Esophagus (tissue), 2 donors: Measurements from ENCODE around the gene OXSR1. TPM values are rescaled to one million over a fixed set of nuclear protein-coding genes. Genes with fewer than 3 reads are reported as not detected.

Experiments
- H3K27ac ChIP-seq, 2 donors: one replicate each; pipeline ENCODE4 v1.5.1; 2013; ENCODE audit warnings: low read depth in 2 of 2, mild to moderate bottlenecking in 2 of 2, inconsistent platforms in 1 of 2, low read length in 1 of 2, moderate library complexity in 1 of 2
- H3K27me3 ChIP-seq, 2 donors: one replicate each; pipeline ENCODE4 v1.6.1; 2013; ENCODE audit warnings: low read length in 2 of 2, control low read depth in 1 of 2, mild to moderate bottlenecking in 1 of 2; ENCODE audit not compliant: insufficient read depth in 2 of 2, control insufficient read depth in 1 of 2
- H3K36me3 ChIP-seq, 2 donors: one replicate each; pipeline ENCODE4 v1.6.1; 2013; ENCODE audit warnings: low read length in 1 of 2; ENCODE audit not compliant: control insufficient read depth in 2 of 2, insufficient read depth in 2 of 2
- H3K4me1 ChIP-seq, 2 donors: one replicate each; pipeline ENCODE4 v1.6.1; 2013; ENCODE audit warnings: low read length in 1 of 2; ENCODE audit not compliant: control insufficient read depth in 2 of 2, insufficient read depth in 2 of 2
- H3K4me3 ChIP-seq, 2 donors: one replicate each; pipeline ENCODE4 v1.5.1; 2013; ENCODE audit warnings: low read length in 2 of 2, mild to moderate bottlenecking in 2 of 2, low read depth in 1 of 2, moderate library complexity in 1 of 2
- H3K9me3 ChIP-seq, 2 donors: one replicate each; pipeline ENCODE4 v1.6.1; 2013; ENCODE audit warnings: mild to moderate bottlenecking in 2 of 2, low read depth in 1 of 2, low read length in 1 of 2, moderate library complexity in 1 of 2; ENCODE audit not compliant: control insufficient read depth in 2 of 2, insufficient read depth in 1 of 2
- WGBS, 2 donors: extraction: QIAGEN DNeasy Blood & Tissue Kit; methylation state at CpG; one replicate each; pipeline ENCODE4 v1.1.7; 2013; 5-methylcytosine and 5-hydroxymethylcytosine counted together
- polyA plus RNA-seq, 2 donors: library from polyadenylated mRNA; stranded (reverse); fragments of 200-250 nt; gene quantifications; one replicate each; pipeline ENCODE4 v1.2.3, GENCODE V29; 2013
- donor health status: healthy with polysubstance abuse.
- donor health status: Bipolar disorder and iron deficiency.

OXSR1 gene
- polyA plus RNA-seq, 2 donors = 21.7 to 27.5 TPM

DNA sequence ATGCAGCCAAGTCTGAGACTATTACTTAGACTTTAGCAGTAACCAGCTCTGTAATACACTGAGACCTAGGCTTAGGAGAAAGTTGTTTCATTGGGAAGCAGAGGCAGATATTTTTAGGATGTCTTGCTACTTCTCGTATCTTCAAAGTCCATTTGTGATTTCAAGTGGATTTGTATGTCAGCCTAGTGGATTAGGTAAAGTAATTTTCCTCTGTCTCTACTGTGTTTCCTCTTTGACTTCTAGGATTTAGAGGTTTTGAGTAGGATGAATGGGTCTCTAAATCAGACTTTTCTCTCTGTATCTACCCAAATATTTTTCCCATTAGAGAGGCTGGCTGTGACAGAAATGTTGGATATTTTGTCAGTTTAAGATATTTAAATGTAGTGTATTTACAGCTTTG lies 46.8 kb downstream of the OXSR1 start:
- Histone ChIP-seq H3K27me3 (no peaks in the 10 kb centered on the region), H3K9me3 (no peaks in the 10 kb centered on the region), H3K36me3 (peaks cover 0 to 6% of the 10 kb centered on the region in 2 donors), H3K4me3 (no peak overlapping the region), H3K4me1 (peaks cover 0 to 2% of the 10 kb centered on the region in 2 donors), H3K27ac (no peak overlapping the region)
- WGBS, 2 donors = 81 to 96% methylated on average over 1 of the region's 1 CpG

DNA sequence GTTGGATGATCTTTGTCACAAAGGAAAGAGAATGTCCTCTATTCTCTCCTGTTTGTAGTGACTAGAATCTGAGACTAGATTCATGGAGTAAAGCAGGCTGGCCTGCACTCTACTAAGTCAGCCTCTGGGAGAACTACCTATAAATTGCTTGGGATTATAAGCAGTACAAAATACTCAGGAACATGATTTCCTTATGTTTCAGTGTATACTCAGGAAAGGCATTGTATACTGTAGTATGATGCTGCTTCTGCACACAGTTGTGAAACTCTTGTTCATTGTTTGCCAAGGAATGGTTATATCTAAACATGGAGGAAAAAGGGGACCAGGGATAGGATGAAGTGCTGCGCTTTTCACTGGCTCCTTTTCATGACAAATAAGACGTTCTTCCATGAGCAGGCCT lies 49.2 kb downstream of the OXSR1 start:
- Histone ChIP-seq H3K27ac (no peak overlapping the region), H3K27me3 (no peaks in the 10 kb centered on the region), H3K36me3 (peaks cover 0 to 3% of the 10 kb centered on the region in 2 donors), H3K4me1 (peaks cover 0 to 2% of the 10 kb centered on the region in 2 donors), H3K9me3 (no peaks in the 10 kb centered on the region), H3K4me3 (no peak overlapping the region)
- WGBS, 2 donors = 98 to 100% methylated on average over 2 of the region's 2 CpGs

DNA sequence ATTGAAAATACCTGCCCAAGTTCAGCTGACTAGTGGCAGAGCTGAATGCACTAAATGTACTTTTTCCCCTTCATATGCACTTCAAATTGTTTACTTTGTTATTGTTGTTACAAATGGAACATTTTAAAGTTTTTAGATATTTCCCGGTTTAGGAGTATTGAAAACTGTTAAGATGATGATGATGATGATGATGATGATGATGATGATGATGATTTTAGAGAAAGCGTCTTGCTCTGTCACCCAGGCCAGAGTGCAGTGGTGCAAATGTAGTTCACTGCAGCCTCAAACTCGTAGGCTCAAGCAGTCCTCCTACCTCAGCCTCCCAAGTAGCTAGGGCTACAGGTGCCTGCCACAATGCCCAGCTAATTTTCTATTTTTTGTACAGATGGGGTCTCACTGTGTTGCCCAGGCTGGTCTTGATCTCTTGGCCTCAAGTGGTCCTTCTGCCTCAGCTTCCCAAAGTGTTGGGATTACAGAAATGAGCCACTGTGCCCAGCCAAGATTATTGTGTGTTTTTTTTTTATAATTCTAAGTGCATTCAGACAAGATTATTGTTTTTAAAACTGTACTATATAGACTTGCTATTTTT lies 54.4 kb downstream of the OXSR1 start:
- Histone ChIP-seq H3K27me3 (no peaks in the 10 kb centered on the region), H3K9me3 (no peaks in the 10 kb centered on the region), H3K36me3 (peaks cover 4 to 7% of the 10 kb centered on the region in 2 donors), H3K4me3 (no peak overlapping the region), H3K4me1 (no peaks in the 10 kb centered on the region), H3K27ac (no peak overlapping the region)
- WGBS, 2 donors = 96 to 97% methylated on average over 3 of the region's 3 CpGs

DNA sequence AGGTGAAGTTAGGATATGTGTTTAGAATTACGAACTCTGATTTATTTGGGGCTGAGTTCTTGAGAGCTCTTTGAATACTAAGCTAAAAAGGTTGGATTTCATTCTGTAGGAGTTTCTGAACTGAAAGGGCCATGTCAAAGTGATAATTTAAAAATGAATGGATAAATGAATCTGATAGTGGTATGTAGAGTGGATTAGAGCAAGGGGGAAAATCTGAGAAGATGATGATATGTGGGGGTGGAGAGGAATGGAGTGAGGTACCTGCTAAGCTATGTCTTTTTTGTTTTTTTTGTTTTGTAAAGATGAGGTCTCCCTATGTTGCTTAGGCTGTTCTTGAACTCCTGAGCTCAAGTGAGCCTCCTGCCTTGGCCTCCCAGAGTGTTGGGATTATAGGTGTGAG lies 55.7 kb downstream of the OXSR1 start:
- 96 to 99% methylated on average over 1 of the region's 1 CpG for WGBS, 2 donors
- no peak overlapping the region for H3K4me3 ChIP-seq
- H3K27me3 ChIP-seq = no peaks in the 10 kb centered on the region
- H3K36me3 ChIP-seq = peaks cover 4 to 7% of the 10 kb centered on the region in 2 donors
- H3K4me1 ChIP-seq = no peaks in the 10 kb centered on the region
- H3K27ac ChIP-seq = no peak overlapping the region
- no peaks in the 10 kb centered on the region for H3K9me3 ChIP-seq

DNA sequence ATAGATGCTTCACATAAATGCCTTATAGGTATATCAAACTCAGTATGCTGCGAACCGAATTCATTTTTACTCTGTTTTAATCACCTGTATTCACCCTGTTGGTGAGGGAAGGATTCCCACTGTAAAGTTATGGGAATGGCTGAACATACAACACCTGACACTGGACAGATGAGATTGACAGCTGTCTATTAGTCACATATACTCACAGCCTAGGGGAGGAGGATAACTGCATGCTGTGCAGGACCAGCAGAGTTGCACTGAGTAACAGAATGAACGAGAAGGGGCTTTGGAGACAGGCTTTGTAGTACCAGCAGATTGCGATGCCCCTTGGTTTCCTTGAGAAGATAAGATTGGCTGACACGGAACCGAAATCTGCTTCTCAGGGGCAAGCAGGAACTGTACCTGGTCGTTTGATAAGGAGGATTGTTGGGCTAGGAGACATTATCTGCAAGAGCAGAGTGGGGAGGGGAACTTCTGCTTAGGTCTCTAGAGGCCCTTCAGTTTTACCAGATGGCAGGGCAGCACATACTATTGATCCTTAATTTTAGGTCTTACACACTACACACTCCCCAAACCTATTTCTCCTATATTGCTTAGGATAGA lies 56.8 kb downstream of the OXSR1 start:
- no peak overlapping the region for H3K4me3 ChIP-seq
- H3K4me1 ChIP-seq = no peaks in the 10 kb centered on the region
- peaks cover 4 to 5% of the 10 kb centered on the region in 2 donors for H3K36me3 ChIP-seq
- H3K9me3 ChIP-seq = no peaks in the 10 kb centered on the region
- H3K27me3 ChIP-seq = no peaks in the 10 kb centered on the region
- 85 to 86% methylated on average over 7 of the region's 7 CpGs for WGBS, 2 donors
- H3K27ac ChIP-seq = no peak overlapping the region

DNA sequence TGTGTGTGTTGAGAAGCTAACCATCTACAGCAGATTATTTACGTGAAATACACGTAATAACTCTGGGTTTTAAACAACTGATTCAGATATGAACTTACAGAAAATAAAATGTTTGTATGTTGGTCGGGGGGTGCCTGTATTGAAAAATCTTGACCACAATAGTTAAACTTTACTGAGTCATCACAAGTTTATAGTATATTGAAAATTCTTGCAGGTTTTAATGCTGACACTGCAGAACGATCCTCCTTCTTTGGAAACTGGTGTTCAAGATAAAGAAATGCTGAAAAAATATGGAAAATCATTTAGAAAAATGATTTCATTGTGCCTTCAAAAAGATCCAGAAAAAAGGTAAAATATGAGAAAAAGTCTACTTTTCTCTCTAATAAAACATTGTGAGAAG lies 59.0 kb downstream of the OXSR1 start:
- H3K27me3 ChIP-seq = no peaks in the 10 kb centered on the region
- peaks cover 5 to 6% of the 10 kb centered on the region in 2 donors for H3K36me3 ChIP-seq
- H3K9me3 ChIP-seq = no peaks in the 10 kb centered on the region
- no peak overlapping the region for H3K4me3 ChIP-seq
- no peak overlapping the region for H3K27ac ChIP-seq
- H3K4me1 ChIP-seq = no peaks in the 10 kb centered on the region
- 96 to 97% methylated on average over 4 of the region's 4 CpGs for WGBS, 2 donors

DNA sequence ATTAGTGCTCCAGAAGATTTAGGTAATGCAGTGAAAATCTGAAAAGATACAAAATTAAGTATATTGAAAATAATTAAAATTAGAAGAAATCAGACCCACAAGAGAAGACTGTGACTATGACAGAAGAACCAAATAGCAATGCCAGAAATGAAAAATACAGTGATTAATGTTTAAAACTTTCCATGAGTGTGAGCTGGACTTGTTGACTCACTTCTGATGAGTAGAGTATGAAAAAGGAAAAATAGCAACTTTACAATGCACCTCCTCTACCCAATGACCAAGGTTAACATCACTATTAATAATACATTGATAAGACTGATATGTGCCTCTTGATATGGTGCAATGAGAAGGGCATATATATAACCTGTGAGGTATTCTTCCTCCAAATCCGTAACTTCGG lies 60.9 kb downstream of the OXSR1 start:
- H3K27ac ChIP-seq = no peak overlapping the region
- H3K27me3 ChIP-seq = no peaks in the 10 kb centered on the region
- no peaks in the 10 kb centered on the region for H3K9me3 ChIP-seq
- H3K4me1 ChIP-seq = no peaks in the 10 kb centered on the region
- no peak overlapping the region for H3K4me3 ChIP-seq
- peaks cover 5 to 6% of the 10 kb centered on the region in 2 donors for H3K36me3 ChIP-seq
- 98 to 99% methylated on average over 2 of the region's 2 CpGs for WGBS, 2 donors

DNA sequence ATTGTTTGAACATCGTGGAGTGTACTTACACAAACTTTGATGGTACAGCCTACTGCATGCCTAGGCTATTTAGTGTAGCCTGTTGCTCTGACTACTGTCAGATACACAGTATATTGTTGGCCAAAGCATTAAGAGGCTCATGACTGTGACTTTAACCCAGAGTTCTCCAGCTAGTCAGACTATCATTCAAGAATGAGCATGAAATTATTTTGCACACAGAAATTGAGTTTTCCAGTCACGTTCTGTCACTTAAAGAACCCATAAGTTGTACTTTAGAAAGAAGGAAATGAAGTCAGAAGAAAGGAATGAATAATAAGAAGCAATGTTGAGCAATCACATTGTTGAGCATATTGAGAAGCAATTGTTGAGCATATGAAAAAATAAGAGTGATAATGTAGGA lies 62.7 kb downstream of the OXSR1 start:
- Histone ChIP-seq H3K27me3 (no peaks in the 10 kb centered on the region), H3K4me3 (no peak overlapping the region), H3K27ac (no peak overlapping the region), H3K36me3 (peaks cover 0 to 2% of the 10 kb centered on the region in 2 donors), H3K4me1 (no peaks in the 10 kb centered on the region), H3K9me3 (no peaks in the 10 kb centered on the region)
- WGBS, 2 donors = 68 to 70% methylated on average over 2 of the region's 2 CpGs

DNA sequence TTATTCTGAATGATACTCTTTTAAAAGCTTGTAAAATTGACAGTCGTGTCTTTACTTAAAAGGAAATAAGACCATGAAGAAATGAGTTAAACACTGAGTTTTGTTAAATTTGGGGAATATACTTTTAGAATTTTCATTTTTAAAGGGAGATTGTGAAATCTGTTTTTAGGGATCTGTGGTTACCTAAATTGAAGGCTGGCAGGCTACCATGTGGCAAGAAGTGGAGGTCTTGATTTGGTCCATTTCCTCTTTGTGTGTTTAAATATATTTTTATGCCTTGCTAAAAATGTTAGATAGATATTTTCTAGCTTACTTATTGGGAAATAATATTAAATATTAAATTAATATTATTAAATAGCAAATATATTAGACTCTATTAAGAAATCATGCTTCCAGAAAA lies 63.7 kb downstream of the OXSR1 start:
- Histone ChIP-seq H3K27ac (no peak overlapping the region), H3K4me3 (no peak overlapping the region), H3K4me1 (no peaks in the 10 kb centered on the region), H3K9me3 (no peaks in the 10 kb centered on the region), H3K27me3 (no peaks in the 10 kb centered on the region), H3K36me3 (peaks cover 0 to 2% of the 10 kb centered on the region in 2 donors)
- 85 to 92% methylated on average over 1 of the region's 1 CpG for WGBS, 2 donors

GRCh38 chr3:38232701-38233100 lies 67.4 kb downstream of the OXSR1 start:
- H3K27ac ChIP-seq = no peak overlapping the region
- H3K36me3 ChIP-seq = peaks cover 0 to 2% of the 10 kb centered on the region in 2 donors
- no peaks in the 10 kb centered on the region for H3K9me3 ChIP-seq
- no peaks in the 10 kb centered on the region for H3K4me1 ChIP-seq
- 90 to 91% methylated on average over 2 of the region's 2 CpGs for WGBS, 2 donors
- no peaks in the 10 kb centered on the region for H3K27me3 ChIP-seq
- H3K4me3 ChIP-seq = no peak overlapping the region
